ACC112 (cell line): ENCODE data around the gene SPACA5B.
"Not testable (repeated sequence)": the region's sequence is repeated elsewhere in the genome, so short reads cannot be mapped to it uniquely, and the experiment has no call there.

Source experiments
- H2AFZ ChIP-seq: fragments of 200-600 bp; sonication (generic); one replicate; pipeline ENCODE4 v1.6.0; 2017; ENCODE audit warnings: antibody characterized with exemption, low read length; ENCODE audit not compliant: unreplicated experiment
- H3K27ac ChIP-seq: fragments of 200-600 bp; sonication (generic); 2 replicates; pipeline ENCODE4 v1.5.1; 2014; ENCODE audit warnings: low read depth, mild to moderate bottlenecking, antibody characterized with exemption, low read length, moderate library complexity
- H3K27me3 ChIP-seq: fragments of 200-600 bp; sonication (generic); 2 replicates; pipeline ENCODE4 v1.6.1; 2014; ENCODE audit warnings: mild to moderate bottlenecking, antibody characterized with exemption, low read length, moderate library complexity, mixed read lengths; ENCODE audit not compliant: insufficient read depth
- H3K36me3 ChIP-seq: fragments of 200-600 bp; sonication (generic); 2 replicates; pipeline ENCODE4 v1.6.1; 2016; ENCODE audit warnings: mild to moderate bottlenecking, antibody characterized with exemption, low read length, moderate library complexity, mixed read lengths; ENCODE audit not compliant: insufficient read depth
- H3K4me1 ChIP-seq: fragments of 200-600 bp; sonication (generic); one replicate; pipeline ENCODE4 v1.6.1; 2016; ENCODE audit warnings: low read length, mixed read lengths; ENCODE audit not compliant: insufficient read depth, unreplicated experiment, control insufficient read depth
- H3K4me3 ChIP-seq: fragments of 200-600 bp; sonication (generic); 2 replicates; pipeline ENCODE4 v1.5.1; 2014; ENCODE audit warnings: mild to moderate bottlenecking, low read depth, low read length
- H3K79me2 ChIP-seq: fragments of 200-600 bp; sonication (generic); one replicate; pipeline ENCODE4 v1.6.0; 2016; ENCODE audit warnings: low read length; ENCODE audit not compliant: control insufficient read depth, unreplicated experiment, insufficient read depth

The SPACA5B gene

GRCh38 chrX:48139076-48139475 is 8.7 kb downstream of the SPACA5B start:
- H3K4me3 ChIP-seq, H3K27me3 ChIP-seq, H2AFZ ChIP-seq, H3K4me1 ChIP-seq, H3K27ac ChIP-seq, H3K79me2 ChIP-seq, H3K36me3 ChIP-seq: not testable (repeated sequence)

DNA sequence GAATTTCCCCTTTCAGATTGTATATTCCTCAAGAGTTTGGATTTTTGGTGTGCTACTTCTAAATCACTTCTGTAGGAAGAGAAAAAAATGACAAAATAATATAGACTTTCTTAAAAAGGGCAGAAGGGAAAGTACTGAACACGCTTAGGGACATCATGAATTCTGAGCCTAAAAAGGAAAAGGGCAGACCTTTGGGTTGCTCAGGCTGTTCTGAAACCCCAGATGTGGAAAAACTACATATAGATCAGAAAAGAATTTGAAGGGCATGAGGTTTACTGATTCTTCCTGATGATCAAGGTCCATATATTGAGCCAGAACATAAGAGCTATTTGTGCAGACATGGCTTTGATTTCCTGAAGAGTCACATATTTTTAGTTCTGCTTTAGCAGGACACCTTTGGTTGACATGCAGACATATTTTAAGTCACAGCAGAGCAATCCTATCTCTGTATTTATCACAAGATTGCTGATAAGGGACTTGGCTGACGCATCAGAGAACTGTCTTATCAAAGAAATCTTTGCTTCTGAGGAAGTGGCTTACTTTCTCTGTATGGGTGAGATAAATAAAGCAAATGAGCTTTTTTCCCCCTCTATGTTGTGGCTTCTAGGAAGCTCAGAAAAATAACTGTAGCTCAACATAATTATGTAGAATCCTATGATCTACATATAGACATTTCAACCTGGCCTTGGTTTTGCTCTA is 11.5 kb downstream of the SPACA5B start:
- H2AFZ ChIP-seq, H3K27me3 ChIP-seq, H3K4me1 ChIP-seq, H3K36me3 ChIP-seq, H3K27ac ChIP-seq, H3K4me3 ChIP-seq, H3K79me2 ChIP-seq: not testable (repeated sequence)

DNA sequence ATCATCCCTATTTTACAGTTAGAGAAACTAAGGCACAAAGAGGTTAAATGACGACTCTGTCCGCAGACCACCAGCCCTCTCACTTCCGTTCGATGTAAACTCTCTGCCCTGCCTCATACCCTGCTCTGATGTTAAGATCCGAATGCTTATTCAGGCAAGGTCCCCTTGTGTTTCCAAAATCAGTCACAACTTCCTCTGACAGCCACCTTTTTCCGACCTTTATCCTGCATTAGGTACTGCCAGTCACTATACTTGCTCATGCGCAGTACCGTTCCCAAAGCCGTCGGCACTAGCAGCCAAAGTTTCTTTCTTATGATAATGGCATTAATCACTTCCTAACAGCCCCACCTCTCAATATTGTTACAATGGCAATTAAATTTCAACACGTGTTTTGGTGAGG is 12.3 kb downstream of the SPACA5B start:
- H3K79me2 ChIP-seq, H3K27me3 ChIP-seq, H3K27ac ChIP-seq: not testable (repeated sequence)

DNA sequence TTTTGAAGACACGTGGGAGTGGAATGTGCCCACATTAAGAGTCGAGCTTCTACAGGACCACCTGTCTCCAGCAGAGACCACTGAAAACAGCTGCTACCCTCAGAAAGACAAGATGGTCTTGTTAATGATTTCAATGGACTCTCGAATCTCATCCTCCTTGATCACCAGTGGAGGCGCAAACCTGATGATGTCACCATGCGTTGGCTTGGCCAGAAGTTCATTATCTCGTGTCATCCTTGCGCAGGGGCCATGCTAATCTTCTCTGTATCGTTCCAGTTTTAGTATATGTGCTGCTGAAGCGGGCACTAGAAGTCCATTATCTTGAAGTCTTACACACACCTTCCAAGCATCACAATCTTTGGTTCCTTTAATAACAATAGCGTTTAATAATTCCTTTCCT is 23.3 kb downstream of the SPACA5B start:
- Histone ChIP-seq H2AFZ (no peak overlapping the region), H3K27ac (no peak overlapping the region), H3K4me1 (no peaks in the 10 kb centered on the region), H3K36me3 (no peaks in the 10 kb centered on the region), H3K4me3 (no peak overlapping the region), H3K79me2 (no peaks in the 10 kb centered on the region), H3K27me3 (no peaks in the 10 kb centered on the region)

More for the DNA sequence above, 12.3 kb downstream of the SPACA5B start:
- not testable (repeated sequence) for H2AFZ ChIP-seq, H3K36me3 ChIP-seq, H3K4me3 ChIP-seq, H3K4me1 ChIP-seq

GRCh38 chrX:48154796-48155195 is 24.4 kb downstream of the SPACA5B start:
- no peak overlapping the region for H3K27ac ChIP-seq
- H3K4me3 ChIP-seq: no peak overlapping the region
- H3K4me1 ChIP-seq: no peaks in the 10 kb centered on the region
- no peaks in the 10 kb centered on the region for H3K79me2 ChIP-seq
- H2AFZ ChIP-seq: no peak overlapping the region
- no peaks in the 10 kb centered on the region for H3K36me3 ChIP-seq
- no peaks in the 10 kb centered on the region for H3K27me3 ChIP-seq

GRCh38 chrX:48156014-48156413 is 25.6 kb downstream of the SPACA5B start:
- Histone ChIP-seq H2AFZ (no peak overlapping the region), H3K4me1 (no peaks in the 10 kb centered on the region), H3K36me3 (no peaks in the 10 kb centered on the region), H3K79me2 (no peaks in the 10 kb centered on the region), H3K27me3 (no peaks in the 10 kb centered on the region), H3K4me3 (no peak overlapping the region), H3K27ac (no peak overlapping the region)

DNA sequence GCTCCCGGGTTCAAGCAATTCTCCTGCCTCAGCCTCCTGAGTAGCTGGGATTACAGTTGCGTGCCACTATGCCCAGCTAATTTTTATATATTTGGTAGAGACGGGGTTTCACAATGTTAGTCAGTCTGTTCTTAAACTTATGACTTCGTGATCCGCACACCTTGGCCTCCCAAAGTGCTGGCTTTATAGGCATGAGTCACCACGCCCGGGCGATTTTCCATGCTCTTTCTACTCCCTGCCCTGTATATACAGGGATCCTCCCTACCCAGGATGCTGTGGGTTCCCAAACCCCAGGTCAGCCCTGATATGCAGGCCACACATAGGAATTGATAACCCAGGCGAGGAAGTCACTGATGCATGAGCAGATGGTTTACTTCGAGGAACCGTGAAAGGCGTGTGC is 34.8 kb downstream of the SPACA5B start:
- Histone ChIP-seq H3K4me1 (no peaks in the 10 kb centered on the region), H3K4me3 (no peak overlapping the region), H2AFZ (no peak overlapping the region), H3K27ac (no peak overlapping the region), H3K27me3 (0 out of 2 replicates have a peak, but pooled peaks cover 4% of the 10 kb centered on the region), H3K79me2 (no peaks in the 10 kb centered on the region), H3K36me3 (no peaks in the 10 kb centered on the region)

DNA sequence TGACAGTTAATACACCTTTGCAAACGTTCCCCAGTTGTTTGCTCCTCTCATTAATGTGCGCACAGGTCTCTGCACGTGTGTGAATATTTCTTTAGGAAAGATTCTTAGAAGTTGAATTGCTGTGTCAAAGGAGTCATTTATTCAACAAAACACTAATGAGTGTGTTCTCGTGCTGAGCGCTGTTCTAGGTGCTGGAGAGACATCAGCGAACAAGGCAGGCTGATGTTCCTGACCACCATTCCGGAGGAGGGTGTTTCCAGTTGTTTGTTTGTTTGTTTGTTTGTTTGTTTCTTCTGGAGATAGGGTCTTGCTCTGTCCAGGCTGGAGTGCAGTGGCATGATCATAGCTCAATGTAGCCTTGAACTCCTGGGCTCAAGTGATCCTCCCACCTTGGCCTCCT is 35.9 kb downstream of the SPACA5B start:
- not testable (repeated sequence) for H3K4me3 ChIP-seq, H2AFZ ChIP-seq, H3K27ac ChIP-seq, H3K4me1 ChIP-seq, H3K79me2 ChIP-seq, H3K36me3 ChIP-seq, H3K27me3 ChIP-seq

DNA sequence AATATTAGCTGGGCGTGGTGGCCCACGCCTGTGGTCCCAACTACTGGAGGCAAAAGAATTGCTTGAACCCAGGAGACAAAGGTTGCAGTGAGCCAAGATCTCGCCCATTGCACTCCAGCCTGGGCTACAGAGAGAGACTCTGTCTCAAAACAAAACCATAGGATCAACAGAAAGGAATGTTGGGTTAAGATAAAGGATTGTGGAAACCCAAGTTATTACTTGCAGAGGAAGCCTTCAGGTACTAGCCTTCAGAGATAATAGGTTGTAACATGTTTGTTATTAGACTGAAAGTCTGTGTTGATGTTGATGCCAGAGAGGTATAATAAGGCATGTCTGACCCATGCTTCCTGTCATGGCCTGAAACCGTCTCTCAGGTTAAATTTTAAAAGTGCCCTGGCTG is 49.3 kb downstream of the SPACA5B start:
- H3K79me2 ChIP-seq: no peaks in the 10 kb centered on the region
- no peak overlapping the region for H3K4me3 ChIP-seq
- no peaks in the 10 kb centered on the region for H3K36me3 ChIP-seq
- no peak overlapping the region for H2AFZ ChIP-seq
- H3K4me1 ChIP-seq: no peaks in the 10 kb centered on the region
- H3K27me3 ChIP-seq: no peaks in the 10 kb centered on the region
- H3K27ac ChIP-seq: no peak overlapping the region

DNA sequence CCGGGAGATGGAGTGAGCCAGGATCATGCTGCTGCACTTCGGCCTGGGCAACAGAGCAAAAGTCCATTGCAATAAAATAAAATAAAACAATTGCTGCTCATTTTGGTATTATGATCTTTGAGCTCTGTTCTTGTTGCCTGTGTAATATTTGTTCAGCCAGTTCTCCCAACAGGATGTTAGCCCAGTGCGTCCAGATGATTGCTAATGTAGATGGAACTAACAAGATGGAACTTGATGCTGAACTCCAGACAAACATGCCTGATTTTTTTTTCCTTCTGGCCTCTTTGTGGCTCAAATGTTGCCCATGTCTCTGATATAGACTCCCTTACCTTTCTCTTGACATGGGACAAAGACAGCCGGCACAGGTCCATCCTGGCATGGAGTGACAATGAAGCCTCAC is 50.4 kb downstream of the SPACA5B start:
- Histone ChIP-seq H3K4me1 (no peaks in the 10 kb centered on the region), H3K4me3 (no peak overlapping the region), H3K36me3 (no peaks in the 10 kb centered on the region), H2AFZ (no peak overlapping the region), H3K27ac (no peak overlapping the region), H3K27me3 (no peaks in the 10 kb centered on the region), H3K79me2 (no peaks in the 10 kb centered on the region)

DNA sequence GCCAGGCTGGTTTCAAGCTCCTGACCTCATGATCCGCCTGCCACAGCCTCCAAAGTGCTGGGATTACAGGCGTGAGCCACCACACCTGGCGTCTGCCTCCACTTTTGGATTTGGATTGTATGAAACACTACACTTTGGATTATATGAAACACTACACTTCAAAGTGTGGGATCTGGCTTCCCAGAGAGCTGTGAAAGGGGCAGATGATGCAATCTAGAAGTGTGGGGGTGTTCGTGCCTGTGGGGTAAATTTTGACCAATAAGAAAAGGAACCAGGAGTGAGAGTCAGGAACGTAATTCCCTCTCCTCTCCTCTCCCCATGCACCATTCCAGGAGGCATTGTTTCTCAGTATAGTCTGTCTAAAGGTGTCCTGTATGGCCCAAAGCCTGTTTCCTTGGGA is 51.5 kb downstream of the SPACA5B start:
- H2AFZ ChIP-seq: not testable (repeated sequence)

More for the DNA sequence above, 51.5 kb downstream of the SPACA5B start:
- H3K36me3 ChIP-seq, H3K4me1 ChIP-seq, H3K4me3 ChIP-seq, H3K27me3 ChIP-seq, H3K79me2 ChIP-seq, H3K27ac ChIP-seq: not testable (repeated sequence)
